Measurements from ENCODE around the gene IGSF6. TPM values are rescaled to one million over a fixed set of nuclear protein-coding genes. Genes with fewer than 3 reads are reported as not detected.

Gene IGSF6
- total and polyA plus RNA-seq, 9 of the 15 experiments (the other 6 are each of a cell fraction or from before 2014, with no cell fraction given) = 0.07 TPM; not detected in 8

- no peak for TF ChIP-seq IRF9 (tag; IDR thresholded peaks at IDR 0.05)
- no peak for TF ChIP-seq ZNF165 (CRISPR knock-in tag; IDR thresholded peaks at IDR 0.05; ENCODE audit: borderline replicate concordance)
- peak; percentile 95 for TF ChIP-seq EHMT2 (IDR thresholded peaks at IDR 0.05)
- no peak for TF ChIP-seq RBM15 (IDR thresholded peaks at IDR 0.05; ENCODE audit: insufficient read depth, low read length)
- 0 out of 2 replicates have a peak, but pooled peaks have one; percentile 9 for TF ChIP-seq SPI1 (IDR thresholded peaks at IDR 0.05; ENCODE audit: borderline replicate concordance, low read depth, low read length)
- no peak for TF ChIP-seq FUS (optimal IDR thresholded peaks at IDR 0.05; ENCODE audit: low read depth, low read length)
- no peak for TF ChIP-seq ELF2 (CRISPR knock-in tag; IDR thresholded peaks at IDR 0.05)
- TF ChIP-seq NCOA6 (IDR thresholded peaks at IDR 0.05) = 0 out of 2 replicates have a peak, but pooled peaks have one; percentile 20
- no peak for TF ChIP-seq MYBL2 (IDR thresholded peaks at IDR 0.05; ENCODE audit: low read depth)
- TF ChIP-seq MYBL2 (CRISPR knock-in tag; IDR thresholded peaks at IDR 0.05; ENCODE audit: borderline replicate concordance) = no peak
- no peak for TF ChIP-seq IRF1 (CRISPR knock-in tag; IDR thresholded peaks at IDR 0.05; ENCODE audit: borderline replicate concordance)
- TF ChIP-seq ZBTB7A (IDR thresholded peaks at IDR 0.05; ENCODE audit: borderline replicate concordance, control insufficient read depth, low read depth, low read length) = peak; percentile 21; the same call in 1 of the 2 replicates
- TF ChIP-seq ZNF740 (CRISPR knock-in tag; IDR thresholded peaks at IDR 0.05) = no peak
- TF ChIP-seq ZNF740 (tag; IDR thresholded peaks at IDR 0.05) = no peak
- no peak for TF ChIP-seq TFAM (CRISPR knock-in tag; conservative IDR thresholded peaks at IDR 0.05)
- no peak for TF ChIP-seq HLTF (IDR thresholded peaks at IDR 0.05)
- TF ChIP-seq THRB (CRISPR knock-in tag; conservative IDR thresholded peaks at IDR 0.05) = no peak
- no peak for TF ChIP-seq CHD4 (IDR thresholded peaks at IDR 0.05; ENCODE audit: insufficient read depth, insufficient replicate concordance, low read depth, low read length, poor library complexity, severe bottlenecking)
- no peak for TF ChIP-seq PURB (CRISPR knock-in tag; IDR thresholded peaks at IDR 0.05; ENCODE audit: low read depth)
- peak; percentile 82 to 86 for TF ChIP-seq MNT (conservative IDR thresholded peaks at IDR 0.05)
- no peak for TF ChIP-seq FOS (IDR thresholded peaks at IDR 0.05; ENCODE audit: extremely low read depth, insufficient read length)
- no peak for TF ChIP-seq RUNX1 (IDR thresholded peaks at IDR 0.05; ENCODE audit: low read depth)
- peak; percentile 91 for TF ChIP-seq MIER1 (IDR thresholded peaks at IDR 0.05; ENCODE audit: low read depth)
- TF ChIP-seq KLF10 (CRISPR knock-in tag; IDR thresholded peaks at IDR 0.05) = no peak
- no peak for TF ChIP-seq KLF6 (CRISPR knock-in tag; IDR thresholded peaks at IDR 0.05; ENCODE audit: borderline replicate concordance)
These were observed 32.6 kb upstream of the IGSF6 start (continued) for GRCh38 chr16:21685034-21685455.
